GM18951 (cell line): Measurements from ENCODE around the gene ITPKC.
A peak's percentile ranks its signal among the peaks of the same experiment; 100 is the strongest.

Source experiments
- POLR2A ChIP-seq: IDR thresholded peaks from 4 replicates; pipeline ENCODE4 v1.6.1; 2011; ENCODE audit warnings: mild to moderate bottlenecking; ENCODE audit not compliant: insufficient read length, insufficient read depth; ENCODE audit errors: extremely low read depth
- in situ Hi-C: fragments of 300-500 bp; cut with MboI; formaldehyde crosslinking; loops from one replicate; pipeline ENCODE4 v1.12.0; 2022; ENCODE audit warnings: low sequenced_read_pairs, mixed read lengths, inconsistent platforms; ENCODE audit not compliant: unreplicated experiment

ITPKC gene

DNA sequence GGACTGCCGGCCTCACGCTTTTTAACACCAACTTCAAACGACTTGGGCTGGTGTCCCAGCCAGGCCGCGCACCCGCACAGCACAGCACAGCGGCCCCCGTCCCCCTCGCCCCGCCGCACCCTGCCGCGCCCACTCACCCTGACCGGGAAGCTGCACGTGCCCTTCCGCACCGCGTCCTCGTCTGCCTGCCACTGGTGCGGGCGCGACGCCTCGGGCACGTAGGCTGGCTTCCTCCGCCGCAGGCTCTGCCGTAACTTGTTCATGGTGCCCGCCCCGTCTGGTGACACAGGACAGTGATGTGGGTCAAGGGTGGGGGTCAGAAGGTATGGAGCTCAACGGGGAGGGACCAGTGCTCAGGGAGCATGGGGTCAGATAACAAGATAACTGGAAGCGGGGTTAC, 32.6 kb upstream of the ITPKC start:
- in situ Hi-C loops = no loop called here

GRCh38 chr19:40685016-40685526, 31.8 kb upstream of the ITPKC start:
- TF ChIP-seq POLR2A = no peak
- in situ Hi-C loops = no loop called here

More for the DNA sequence above, 32.6 kb upstream of the ITPKC start:
- TF ChIP-seq POLR2A = no peak

DNA sequence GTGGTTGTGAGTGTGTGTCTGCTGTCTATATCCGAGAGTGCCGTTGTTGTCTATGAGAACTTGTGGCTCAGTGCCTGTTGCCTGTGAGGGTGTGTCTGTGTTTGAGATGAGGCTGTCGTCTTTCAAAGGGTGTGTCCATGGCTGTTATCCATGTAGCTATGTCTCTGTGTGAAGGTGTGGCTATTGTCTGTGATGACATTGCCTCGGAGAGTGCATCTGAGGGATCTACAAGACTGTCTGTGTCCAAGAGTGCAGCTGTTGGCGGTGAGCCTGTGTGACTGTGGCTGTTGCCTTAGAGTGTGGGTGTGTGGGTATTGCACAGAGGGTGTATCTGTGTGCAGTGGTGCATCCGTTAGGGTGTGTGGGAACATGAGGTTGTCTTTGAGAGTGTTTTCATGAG, 31.3 kb upstream of the ITPKC start:
- in situ Hi-C loops = no loop called here
- no peak for TF ChIP-seq POLR2A

- in situ Hi-C loops = no loop called here
- TF ChIP-seq POLR2A = no peak
These were observed 29.9 kb upstream of the ITPKC start for GRCh38 chr19:40686882-40687524.

DNA sequence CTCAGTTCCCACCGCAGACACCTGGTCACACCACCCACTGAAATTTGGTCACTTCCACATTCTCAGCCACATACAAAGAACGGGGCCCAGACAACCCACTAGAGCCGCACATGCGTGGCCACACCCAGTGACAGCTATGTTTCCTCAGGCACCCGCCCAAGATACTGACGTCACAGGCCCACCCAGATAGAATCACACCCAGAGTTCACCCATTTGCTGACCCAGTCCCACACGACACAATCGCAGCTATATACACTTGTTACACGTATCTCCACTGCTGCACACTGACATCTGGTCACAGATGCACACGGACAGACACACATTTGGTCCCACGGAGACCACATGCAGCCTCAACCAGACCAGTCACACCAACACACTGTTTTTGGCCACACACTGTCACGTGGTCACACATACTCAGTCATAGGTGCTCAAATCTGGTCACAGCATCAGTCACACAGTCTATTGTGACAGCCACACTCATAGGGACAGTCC, 29.3 kb upstream of the ITPKC start:
- in situ Hi-C loops = no loop called here
- TF ChIP-seq POLR2A = no peak

DNA sequence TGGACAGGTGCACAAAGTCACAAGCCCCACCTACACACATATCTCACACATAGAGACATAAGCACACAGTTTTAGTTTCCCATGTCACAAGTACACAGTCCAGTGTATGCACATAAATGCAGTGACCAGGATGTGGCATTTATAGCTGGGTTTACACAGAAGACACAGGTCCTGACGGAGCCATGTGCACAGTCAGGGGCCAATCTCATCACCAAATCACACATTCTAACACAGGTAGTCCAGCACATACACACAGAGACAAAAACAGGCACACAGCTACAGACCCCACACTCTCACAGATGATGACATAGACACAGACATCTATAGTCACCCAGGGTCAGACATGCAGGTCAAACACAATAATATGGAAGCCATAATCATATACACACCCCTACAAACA, 28.6 kb upstream of the ITPKC start:
- no peak for TF ChIP-seq POLR2A
- in situ Hi-C loops = no loop called here

DNA sequence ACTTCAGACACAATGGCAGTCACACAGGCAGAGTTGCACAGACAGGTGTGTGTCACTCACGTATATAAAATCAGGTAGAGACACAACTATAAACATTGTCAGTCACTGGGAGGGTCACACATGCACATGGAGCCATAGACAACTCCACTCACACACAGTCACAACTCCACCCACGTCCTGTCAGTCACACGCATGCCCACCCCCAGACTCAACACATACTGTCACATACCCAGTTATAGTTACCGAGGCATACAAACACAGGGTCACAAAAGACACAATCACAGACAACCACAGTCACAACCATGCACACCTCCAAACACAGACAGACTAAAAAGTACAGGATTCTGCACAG, 27.9 kb upstream of the ITPKC start:
- no peak for TF ChIP-seq POLR2A
- in situ Hi-C loops = no loop called here

GRCh38 chr19:40689339-40690049, 27.4 kb upstream of the ITPKC start:
- no peak for TF ChIP-seq POLR2A
- in situ Hi-C loops = no loop called here

GRCh38 chr19:40690050-40690692, 26.7 kb upstream of the ITPKC start, which contains the start of gene NUMBL:
TSS of gene NUMBL (minus strand) at chr19:40690651. CDS start at chr19:40690483, 168 bp downstream.
- in situ Hi-C loops = no loop called here
- no peak for TF ChIP-seq POLR2A

GRCh38 chr19:40690693-40691420, 26.1 kb upstream of the ITPKC start:
- in situ Hi-C loops = no loop called here
- TF ChIP-seq POLR2A = peak; percentile 62

GRCh38 chr19:40691421-40692211, 25.3 kb upstream of the ITPKC start:
- in situ Hi-C loops = no loop called here
- TF ChIP-seq POLR2A = no peak

GRCh38 chr19:40692212-40692551, 24.7 kb upstream of the ITPKC start:
- TF ChIP-seq POLR2A = no peak
- in situ Hi-C loops = no loop called here

DNA sequence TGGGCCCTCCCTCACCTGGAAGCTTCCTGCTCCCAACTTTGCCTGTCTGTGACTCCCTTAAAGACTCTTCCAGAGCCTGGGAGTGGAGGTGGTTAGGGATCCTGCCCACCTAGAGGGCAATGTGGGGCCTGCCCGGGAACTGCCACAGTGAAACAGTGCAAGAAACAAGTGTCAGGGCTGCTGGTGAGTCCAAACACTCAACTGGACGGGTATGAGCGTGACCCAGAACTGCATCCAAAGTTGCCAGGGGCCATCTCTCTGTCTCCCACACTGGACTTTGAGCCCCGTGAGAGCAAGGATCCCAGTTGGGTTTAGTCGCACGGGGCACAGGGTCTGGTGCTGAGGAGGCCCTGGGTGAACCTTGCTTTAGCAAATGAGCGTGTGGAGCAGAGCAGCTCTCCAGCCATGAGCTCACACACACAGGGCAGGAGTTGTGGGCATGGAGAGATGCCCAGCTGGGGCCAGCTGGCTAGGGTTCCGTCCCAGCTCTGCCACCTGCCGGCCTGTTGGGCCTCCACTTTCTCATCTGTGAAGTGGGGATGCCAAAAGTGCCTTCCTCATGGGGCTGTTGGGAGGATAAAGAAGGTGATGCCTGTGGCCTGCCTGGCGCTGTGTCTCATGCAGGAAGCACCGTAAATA, 23.6 kb upstream of the ITPKC start:
- TF ChIP-seq POLR2A = no peak
- in situ Hi-C loops = no loop called here
